ENCODE results near the gene TPCN2.

TPCN2 gene

GRCh38 chr11:69113646-69114340 lies 65.1 kb downstream of the TPCN2 start:
- DNase-seq (ENCODE audit: low spot score): no peak
- no peak for TF ChIP-seq CTCF (IDR thresholded peaks at IDR 0.05; ENCODE audit: extremely low read depth, insufficient read depth, missing control alignments)
- in situ Hi-C loops (cut with MboI; ENCODE audit: low pct_unique_long_range_greater_than_20kb, low sequenced_read_pairs, unreplicated experiment): no loop called here

GRCh38 chr11:69114362-69114761 lies 65.6 kb downstream of the TPCN2 start:
- DNase-seq (ENCODE audit: low spot score): no peak
- TF ChIP-seq CTCF (IDR thresholded peaks at IDR 0.05; ENCODE audit: extremely low read depth, insufficient read depth, missing control alignments): no peak
- in situ Hi-C loops (cut with MboI; ENCODE audit: low pct_unique_long_range_greater_than_20kb, low sequenced_read_pairs, unreplicated experiment): no loop called here

- DNase-seq (ENCODE audit: low spot score): no peak
- in situ Hi-C loops (cut with MboI; ENCODE audit: low pct_unique_long_range_greater_than_20kb, low sequenced_read_pairs, unreplicated experiment): no loop called here
- no peak for TF ChIP-seq CTCF (IDR thresholded peaks at IDR 0.05; ENCODE audit: extremely low read depth, insufficient read depth, missing control alignments)
These were observed 66.2 kb downstream of the TPCN2 start for GRCh38 chr11:69114811-69115523.

- TF ChIP-seq CTCF (IDR thresholded peaks at IDR 0.05; ENCODE audit: extremely low read depth, insufficient read depth, missing control alignments): no peak
- in situ Hi-C loops (cut with MboI; ENCODE audit: low pct_unique_long_range_greater_than_20kb, low sequenced_read_pairs, unreplicated experiment): no loop called here
- no peak for DNase-seq (ENCODE audit: low spot score)
These were observed 67.1 kb downstream of the TPCN2 start for GRCh38 chr11:69115586-69116560.

GRCh38 chr11:69116671-69117070 lies 67.9 kb downstream of the TPCN2 start:
- no peak for TF ChIP-seq CTCF (IDR thresholded peaks at IDR 0.05; ENCODE audit: extremely low read depth, insufficient read depth, missing control alignments)
- in situ Hi-C loops (cut with MboI; ENCODE audit: low pct_unique_long_range_greater_than_20kb, low sequenced_read_pairs, unreplicated experiment): no loop called here

GRCh38 chr11:69119190-69119589 lies 70.5 kb downstream of the TPCN2 start:
- DNase-seq (ENCODE audit: low spot score): no peak
- in situ Hi-C loops (cut with MboI; ENCODE audit: low pct_unique_long_range_greater_than_20kb, low sequenced_read_pairs, unreplicated experiment): no loop called here
- TF ChIP-seq CTCF (IDR thresholded peaks at IDR 0.05; ENCODE audit: extremely low read depth, insufficient read depth, missing control alignments): no peak

More at GRCh38 chr11:69116671-69117070, 67.9 kb downstream of the TPCN2 start:
- no peak for DNase-seq (ENCODE audit: low spot score)

Measured in GM13977 (cell line).